H1 (cell line): Measurements from ENCODE around the gene HS6ST3. TPM values are rescaled to one million over a fixed set of nuclear protein-coding genes. Genes with fewer than 3 reads are reported as not detected.

ENCODE experiments used
- CTCF ChIA-PET: fragments of 300-600 bp; sonication (Branson Sonifier 250); formaldehyde crosslinking; loops from one replicate; lab custom pipeline; 2021; ENCODE audit not compliant: partially characterized antibody; lab: Charles Lee
- POLR2A ChIA-PET: fragments of 300-600 bp; sonication (Branson Sonifier 250); formaldehyde crosslinking; loops from one replicate; lab custom pipeline; 2021; ENCODE audit warnings: inconsistent platforms; ENCODE audit not compliant: partially characterized antibody; lab: Charles Lee
- DNase-seq, 2 experiments: peaks; one replicate each; pipeline versions ENCODE4 v3.0.0 to v3.0.0-alpha.2; 2010 to 2022; ENCODE audit warnings: low spot score in 2 of 2, low read depth in 1 of 2, mixed read lengths in 1 of 2
- FAIRE-seq: peaks from 2 replicates; lab custom pipeline; 2011; peaks lifted over from hg19 to GRCh38; lab: Jason Lieb, UNC
- H2AFZ ChIP-seq: 2 replicates; pipeline ENCODE4 v1.8.1; 2012; ENCODE audit warnings: low read length, inconsistent platforms
- H2AK5ac ChIP-seq: 2 replicates; pipeline ENCODE4 v1.6.1; 2013; ENCODE audit warnings: low read depth, low read length
- H2BK120ac ChIP-seq: replicated peaks from 2 replicates; pipeline ENCODE3; 2013; ENCODE audit warnings: low read depth, low read length, inconsistent platforms
- H2BK12ac ChIP-seq: 2 replicates; pipeline ENCODE4 v1.6.1; 2013; ENCODE audit warnings: low read depth, low read length
- H2BK15ac ChIP-seq: 2 replicates; pipeline ENCODE4 v1.6.1; 2013; ENCODE audit warnings: low read length
- H2BK20ac ChIP-seq: 2 replicates; pipeline ENCODE4 v1.6.1; 2013; ENCODE audit warnings: low read length
- H2BK5ac ChIP-seq: 2 replicates; pipeline ENCODE4 v1.6.1; 2013; ENCODE audit warnings: low read depth, low read length
- H3K14ac ChIP-seq: 2 replicates; pipeline ENCODE4 v1.6.1; 2013; ENCODE audit warnings: inconsistent platforms; ENCODE audit not compliant: insufficient read length
- H3K18ac ChIP-seq: 2 replicates; pipeline ENCODE4 v1.6.1; 2013; ENCODE audit warnings: low read length; ENCODE audit errors: extremely low read depth
- H3K23ac ChIP-seq: 2 replicates; pipeline ENCODE4 v1.6.1; 2013; ENCODE audit warnings: inconsistent platforms; ENCODE audit not compliant: insufficient read length
- H3K23me2 ChIP-seq: 2 replicates; pipeline ENCODE4 v1.6.1; 2013; ENCODE audit warnings: low read depth, low read length
- H3K27ac ChIP-seq: 2 replicates; pipeline ENCODE4 v1.6.1; 2011; ENCODE audit warnings: low read depth, low read length, inconsistent platforms
- H3K27me3 ChIP-seq, 4 experiments: replicated peaks in 1 of 4; 1 replicate in 1 of 4; 2 replicates in 3 of 4; pipeline versions ENCODE4 v1.6.1 to v1.8.1; 2011 to 2013; ENCODE audit warnings: low read length in 3 of 4, mild to moderate bottlenecking in 3 of 4, inconsistent platforms in 2 of 4, mixed read lengths in 2 of 4, moderate library complexity in 1 of 4; ENCODE audit not compliant: control insufficient read depth in 3 of 4, insufficient read depth in 3 of 4; ENCODE audit errors: extremely low read depth in 1 of 4
- H3K36me3 ChIP-seq, 4 experiments: 2 replicates each; pipeline versions ENCODE4 v1.6.1 to v1.8.1; 2011 to 2013; ENCODE audit warnings: mild to moderate bottlenecking in 4 of 4, low read length in 3 of 4, moderate library complexity in 2 of 4, control low read depth in 1 of 4, inconsistent platforms in 1 of 4; ENCODE audit not compliant: insufficient read depth in 4 of 4, control insufficient read depth in 2 of 4
- H3K4ac ChIP-seq: replicated peaks from 2 replicates; pipeline ENCODE3; 2013; ENCODE audit warnings: low read length, low read depth, mixed read lengths, inconsistent platforms; ENCODE audit not compliant: insufficient read length
- H3K4me1 ChIP-seq, 4 experiments: replicated peaks in 1 of 4; 1 replicate in 1 of 4; 2 replicates in 3 of 4; pipeline versions ENCODE4 v1.6.1 to v1.8.1; 2011 to 2013; ENCODE audit warnings: low read length in 3 of 4, inconsistent platforms in 2 of 4, mixed read lengths in 1 of 4; ENCODE audit not compliant: insufficient read depth in 4 of 4, control insufficient read depth in 3 of 4
- H3K4me2 ChIP-seq, 2 experiments: 2 replicates each; pipeline versions ENCODE4 v1.6.1 to v1.8.1; 2011 to 2013; ENCODE audit warnings: low read depth in 2 of 2, low read length in 2 of 2, control low read depth in 1 of 2, inconsistent platforms in 1 of 2, mild to moderate bottlenecking in 1 of 2; ENCODE audit not compliant: insufficient read depth in 1 of 2
- H3K4me3 ChIP-seq, 4 experiments: fragments of 200-600, 300-600 bp in 1 of 4; sonication (generic), shearing (Covaris generic), sonication (Bioruptor Twin) in 1 of 4; 2 replicates each; pipeline versions ENCODE4 v1.5.1 to v1.8.1; 2011 to 2016; ENCODE audit warnings: low read length in 4 of 4, low read depth in 3 of 4, control low read depth in 2 of 4, inconsistent platforms in 2 of 4, mild to moderate bottlenecking in 2 of 4, mixed read lengths in 1 of 4, moderate library complexity in 1 of 4; ENCODE audit not compliant: insufficient read depth in 2 of 4; ENCODE audit errors: extremely low read depth in 1 of 4
- H3K56ac ChIP-seq: replicated peaks from 2 replicates; pipeline ENCODE3; 2013; ENCODE audit warnings: low read depth, mild to moderate bottlenecking, mixed read lengths, low read length, inconsistent platforms; ENCODE audit not compliant: insufficient read length
- H3K79me1 ChIP-seq: 2 replicates; pipeline ENCODE4 v1.6.1; 2013; ENCODE audit warnings: low read depth, low read length, control low read depth
- H3K79me2 ChIP-seq, 2 experiments: 2 replicates each; pipeline versions ENCODE4 v1.6.1 to v1.8.1; 2012 to 2013; ENCODE audit warnings: low read length in 2 of 2, mild to moderate bottlenecking in 2 of 2, inconsistent platforms in 1 of 2; ENCODE audit not compliant: insufficient read depth in 2 of 2, control insufficient read depth in 1 of 2
- H3K9ac ChIP-seq, 4 experiments: replicated peaks in 1 of 4; 1 replicate in 1 of 4; 2 replicates in 3 of 4; pipeline versions ENCODE4 v1.6.1 to v1.8.1; 2011 to 2013; ENCODE audit warnings: low read depth in 3 of 4, low read length in 3 of 4, control low read depth in 2 of 4, mild to moderate bottlenecking in 2 of 4, moderate library complexity in 2 of 4, inconsistent platforms in 1 of 4; ENCODE audit errors: extremely low read depth in 1 of 4
- H3K9me3 ChIP-seq, 2 experiments: 2 replicates each; pipeline versions ENCODE4 v1.6.1 to v1.8.1; 2012 to 2013; ENCODE audit warnings: mild to moderate bottlenecking in 2 of 2, moderate library complexity in 2 of 2, control low read depth in 1 of 2, inconsistent platforms in 1 of 2, low read depth in 1 of 2, low read length in 1 of 2, mixed read lengths in 1 of 2; ENCODE audit not compliant: insufficient read depth in 2 of 2
- H4K20me1 ChIP-seq, 2 experiments: replicated peaks in 1 of 2; 2 replicates each; pipeline versions ENCODE3 to v1.8.1; 2011 to 2013; ENCODE audit warnings: inconsistent platforms in 2 of 2, low read length in 2 of 2, mild to moderate bottlenecking in 1 of 2; ENCODE audit not compliant: insufficient read depth in 2 of 2, control insufficient read depth in 1 of 2
- H4K5ac ChIP-seq: 2 replicates; pipeline ENCODE4 v1.6.1; 2013; ENCODE audit warnings: low read length, low read depth, mixed read lengths, inconsistent platforms; ENCODE audit not compliant: insufficient read length
- H4K8ac ChIP-seq: 2 replicates; pipeline ENCODE4 v1.8.0; 2013; ENCODE audit warnings: mild to moderate bottlenecking, moderate library complexity, low read length, inconsistent platforms; ENCODE audit not compliant: insufficient read depth; ENCODE audit errors: extremely low read depth
- H4K91ac ChIP-seq: replicated peaks from 2 replicates; pipeline ENCODE3; 2013; ENCODE audit warnings: low read length, mixed read lengths, inconsistent platforms; ENCODE audit not compliant: insufficient read length
- EP300 ChIP-seq, 2 experiments: IDR thresholded peaks; 1 replicate in 1 of 2; 2 replicates in 1 of 2; pipeline ENCODE4 v1.6.1; 2011 to 2012; ENCODE audit warnings: low read depth in 2 of 2, low read length in 2 of 2, mild to moderate bottlenecking in 2 of 2, borderline replicate concordance in 1 of 2, inconsistent platforms in 1 of 2, moderate library complexity in 1 of 2
- EZH2 ChIP-seq: fragments of 200-600 bp; sonication (generic); IDR thresholded peaks from 2 replicates; pipeline ENCODE4 v1.7.1; 2012; ENCODE audit warnings: low read depth, mild to moderate bottlenecking, moderate library complexity, low read length, inconsistent platforms; ENCODE audit not compliant: severe bottlenecking
- KDM4A ChIP-seq: IDR thresholded peaks from one replicate; pipeline ENCODE4 v1.7.1; 2012; ENCODE audit warnings: low read depth, mild to moderate bottlenecking, moderate library complexity, low read length, inconsistent platforms; ENCODE audit not compliant: severe bottlenecking
- MAX ChIP-seq: IDR thresholded peaks from 2 replicates; pipeline ENCODE4 v1.6.1; 2012; ENCODE audit warnings: inconsistent platforms
- NANOG ChIP-seq: IDR thresholded peaks from 2 replicates; pipeline ENCODE4 v1.6.1; 2011; ENCODE audit warnings: low read length, low read depth, mild to moderate bottlenecking, inconsistent platforms; ENCODE audit not compliant: insufficient read depth, poor library complexity, severe bottlenecking
- SIN3A ChIP-seq, 2 experiments: IDR thresholded peaks in 1 of 2; conservative IDR thresholded peaks in 1 of 2; 2 replicates each; pipeline ENCODE4 v1.6.1; 2011 to 2012; ENCODE audit warnings: low read length in 2 of 2, improper control_type of control experiment in 1 of 2, low read depth in 1 of 2, mild to moderate bottlenecking in 1 of 2
- WGBS, 2 experiments: shearing (Covaris generic) in 1 of 2; methylation state at CpG; one replicate each; pipeline versions ENCODE4 v1.1.6 to v1.1.7; 2013 to 2015; ENCODE audit warnings: low lambda C conversion rate in 2 of 2, mixed read lengths in 2 of 2, inconsistent platforms in 1 of 2, low coverage in 1 of 2, missing lambda C conversion rate in 1 of 2; ENCODE audit not compliant: insufficient replicate concordance in 2 of 2, insufficient coverage in 1 of 2, insufficient read length in 1 of 2; ENCODE audit errors: extremely low coverage in 1 of 2, missing lambda C conversion rate in 1 of 2; 5-methylcytosine and 5-hydroxymethylcytosine counted together
- polyA plus RNA-seq, 7 experiments: library from polyadenylated mRNA; depleted of rRNA in 3 of 7; stranded (reverse) in 5 of 7; unstranded in 2 of 7; fragments of >200 nt in 5 of 7; fragments of 200-250 nt in 2 of 7; gene quantifications; 1 replicate in 5 of 7; 2 replicates in 1 of 7; 4 replicates in 1 of 7; pipeline versions ENCODE4 v1.2.1 to v1.2.3, GENCODE V29; 2011 to 2013; ENCODE audit warnings: missing spikeins in 2 of 7, mixed read lengths in 2 of 7
- total RNA-seq: library from RNA; stranded (reverse); fragmentation: NEBNext Ultra II Directional; extraction: Animal tissue kit (Norgen Biotek cat#: 25700); gene quantifications from 2 replicates; pipeline ENCODE4 v1.2.1, GENCODE V29; 2021
- TF ChIP-seq, protein P1 (sequence below): IDR thresholded peaks from 2 replicates; pipeline ENCODE4 v1.6.1; 2012; ENCODE audit warnings: low read length, inconsistent platforms
- TF ChIP-seq, protein P2 (sequence below), 3 experiments: IDR thresholded peaks; 1 replicate in 2 of 3; 2 replicates in 1 of 3; pipeline versions ENCODE4 v1.5.1 to v1.6.1; 2011; ENCODE audit warnings: low read length in 3 of 3, mild to moderate bottlenecking in 3 of 3, inconsistent platforms in 2 of 3, low read depth in 1 of 3, moderate library complexity in 1 of 3; ENCODE audit not compliant: insufficient read depth in 1 of 3; ENCODE audit errors: control extremely low read depth in 1 of 3

The HS6ST3 gene
- total and polyA plus RNA-seq, 2 of the 8 experiments (the other 6 are each of a cell fraction or from before 2014, with no cell fraction given), result 0.45 to 1.2 TPM

- DNase-seq, result no peak
- CTCF ChIA-PET, result interaction anchor here (0.7 kb wide), 1 partner anchor 16 kb away, joined by 3 read pairs; no protein-coding TSS in a partner anchor
- no peak overlapping the region for H2BK15ac ChIP-seq
- TF ChIP-seq EZH2, result no peak
- no peak for TF ChIP-seq MAX
- TF ChIP-seq, protein P1, sequence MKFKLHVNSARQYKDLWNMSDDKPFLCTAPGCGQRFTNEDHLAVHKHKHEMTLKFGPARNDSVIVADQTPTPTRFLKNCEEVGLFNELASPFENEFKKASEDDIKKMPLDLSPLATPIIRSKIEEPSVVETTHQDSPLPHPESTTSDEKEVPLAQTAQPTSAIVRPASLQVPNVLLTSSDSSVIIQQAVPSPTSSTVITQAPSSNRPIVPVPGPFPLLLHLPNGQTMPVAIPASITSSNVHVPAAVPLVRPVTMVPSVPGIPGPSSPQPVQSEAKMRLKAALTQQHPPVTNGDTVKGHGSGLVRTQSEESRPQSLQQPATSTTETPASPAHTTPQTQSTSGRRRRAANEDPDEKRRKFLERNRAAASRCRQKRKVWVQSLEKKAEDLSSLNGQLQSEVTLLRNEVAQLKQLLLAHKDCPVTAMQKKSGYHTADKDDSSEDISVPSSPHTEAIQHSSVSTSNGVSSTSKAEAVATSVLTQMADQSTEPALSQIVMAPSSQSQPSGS, result no peak
- TF ChIP-seq SIN3A (conservative IDR thresholded peaks at IDR 0.05 in 1 of 2, IDR thresholded peaks at IDR 0.05 in 1 of 2; ENCODE audit: low read depth in 1 of 2, low read length in 2 of 2), result no peak
- TF ChIP-seq, protein P2, sequence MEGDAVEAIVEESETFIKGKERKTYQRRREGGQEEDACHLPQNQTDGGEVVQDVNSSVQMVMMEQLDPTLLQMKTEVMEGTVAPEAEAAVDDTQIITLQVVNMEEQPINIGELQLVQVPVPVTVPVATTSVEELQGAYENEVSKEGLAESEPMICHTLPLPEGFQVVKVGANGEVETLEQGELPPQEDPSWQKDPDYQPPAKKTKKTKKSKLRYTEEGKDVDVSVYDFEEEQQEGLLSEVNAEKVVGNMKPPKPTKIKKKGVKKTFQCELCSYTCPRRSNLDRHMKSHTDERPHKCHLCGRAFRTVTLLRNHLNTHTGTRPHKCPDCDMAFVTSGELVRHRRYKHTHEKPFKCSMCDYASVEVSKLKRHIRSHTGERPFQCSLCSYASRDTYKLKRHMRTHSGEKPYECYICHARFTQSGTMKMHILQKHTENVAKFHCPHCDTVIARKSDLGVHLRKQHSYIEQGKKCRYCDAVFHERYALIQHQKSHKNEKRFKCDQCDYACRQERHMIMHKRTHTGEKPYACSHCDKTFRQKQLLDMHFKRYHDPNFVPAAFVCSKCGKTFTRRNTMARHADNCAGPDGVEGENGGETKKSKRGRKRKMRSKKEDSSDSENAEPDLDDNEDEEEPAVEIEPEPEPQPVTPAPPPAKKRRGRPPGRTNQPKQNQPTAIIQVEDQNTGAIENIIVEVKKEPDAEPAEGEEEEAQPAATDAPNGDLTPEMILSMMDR (IDR thresholded peaks at IDR 0.05; ENCODE audit: control extremely low read depth in 1 of 3, insufficient read depth in 1 of 3, low read depth in 1 of 3, low read length in 3 of 3), result no peak
- TF ChIP-seq KDM4A, result no peak
- no peak for TF ChIP-seq EP300 (IDR thresholded peaks at IDR 0.05; ENCODE audit: borderline replicate concordance in 1 of 2, low read depth in 2 of 2, low read length in 2 of 2)
- no peak for TF ChIP-seq NANOG
These were observed 19.2 kb downstream of the HS6ST3 start for GRCh38 chr13:96109125-96109524.

More at GRCh38 chr13:96109125-96109524, 19.2 kb downstream of the HS6ST3 start:
- Histone ChIP-seq H3K79me1 (no peaks in the 10 kb centered on the region), H3K23ac (no peak overlapping the region), H2BK20ac (no peak overlapping the region), H3K4ac (no peak overlapping the region), H2AK5ac (no peak overlapping the region), H3K79me2 (no peaks in the 10 kb centered on the region), H2AFZ (no peak overlapping the region), H4K20me1 (no peaks in the 10 kb centered on the region), H3K36me3 (no peaks in the 10 kb centered on the region; a peak in 1 of 8 replicates), H2BK5ac (no peak overlapping the region), H2BK120ac (no peak overlapping the region), H3K23me2 (no peaks in the 10 kb centered on the region), H3K9me3 (peaks cover 22 to 23% of the 10 kb centered on the region in 2 experiments), H3K4me2 (no peak overlapping the region), H3K9ac (no peak overlapping the region), H3K27me3 (no peaks in the 10 kb centered on the region), H3K4me3 (no peak overlapping the region), H4K5ac (no peak overlapping the region), H3K4me1 (peaks cover 0 to 5% (median 4%) of the 10 kb centered on the region in 4 experiments; a peak in 6 of 7 replicates), H3K14ac (no peak overlapping the region), H4K91ac (no peak overlapping the region), H2BK12ac (no peak overlapping the region), H3K27ac (no peak overlapping the region), H4K8ac (no peak overlapping the region), H3K18ac (no peak overlapping the region), H3K56ac (no peak overlapping the region)
- no peak for FAIRE-seq
- POLR2A ChIA-PET, result no interaction called here
- WGBS, 2 experiments, result 91% methylated on average over 4 of the region's 4 CpGs; no CpG with 5 or more reads in 1 of the 2 experiments
